Activated CD8-positive, alpha-beta T cell treated with anti-CD3 and anti-CD28 coated beads for 36 hours (primary cell): Measurements from ENCODE around the gene MMP23B. TPM values are rescaled to one million over a fixed set of nuclear protein-coding genes. Genes with fewer than 3 reads are reported as not detected.

ENCODE experiments used
- ATAC-seq: fragments of 200-7000 bp; cut with Tn5 transposase; one replicate; pipeline ENCODE4 v1.10.0; 2021; ENCODE audit warnings: mild to moderate bottlenecking, moderate library complexity
- CTCF ChIA-PET: fragments of 350-600 bp; sonication (Branson Sonifier 250); formaldehyde crosslinking; loops from one replicate; lab custom pipeline; 2021; ENCODE audit warnings: antibody characterized with exemption; lab: Charles Lee
- POLR2A ChIA-PET: fragments of 350-600 bp; sonication (Branson Sonifier 250); formaldehyde crosslinking; loops from one replicate; lab custom pipeline; 2021; ENCODE audit warnings: antibody characterized with exemption; lab: Charles Lee
- DNase-seq: peaks from one replicate; pipeline ENCODE4 v3.0.0-alpha.2; 2020
- H3K27ac Mint-ChIP-seq: one replicate; pipeline ENCODE4 v1.8.0; 2021; ENCODE audit warnings: mild to moderate bottlenecking, mixed read lengths
- H3K27me3 Mint-ChIP-seq: one replicate; pipeline ENCODE4 v1.8.0; 2021; ENCODE audit warnings: mixed read lengths
- H3K36me3 Mint-ChIP-seq: one replicate; pipeline ENCODE4 v1.8.0; 2021; ENCODE audit warnings: low read depth, mixed read lengths
- H3K4me1 Mint-ChIP-seq: one replicate; pipeline ENCODE4 v1.8.0; 2021; ENCODE audit warnings: low read depth, mixed read lengths
- H3K4me3 Mint-ChIP-seq: one replicate; pipeline ENCODE4 v1.8.0; 2021; ENCODE audit warnings: mild to moderate bottlenecking, moderate library complexity, mixed read lengths
- H3K9me3 Mint-ChIP-seq: one replicate; pipeline ENCODE4 v1.8.0; 2021; ENCODE audit warnings: mixed read lengths
- CTCF ChIP-seq: fragments of 200-600 bp; IDR thresholded peaks from one replicate; pipeline ENCODE4 v1.8.0; 2022; ENCODE audit warnings: antibody characterized with exemption, mild to moderate bottlenecking
- intact Hi-C: fragments of 100-400 bp; cut with micrococcal nuclease; formaldehyde crosslinking; loops from one replicate; pipeline ENCODE4 v1.10.0; 2022
- total RNA-seq, 2 experiments: library from RNA; stranded (reverse); gene quantifications; one replicate each; pipeline ENCODE4 v1.2.3, GENCODE V29; 2021

MMP23B gene
- total RNA-seq, 2 experiments from 2014 or later: 3.3 to 4.0 TPM

GRCh38 chr1:1603671-1604373 is 28.2 kb upstream of the MMP23B start:
- ATAC-seq (no peak), DNase-seq (no peak)
- no peak for TF ChIP-seq CTCF
- Mint-ChIP-seq H3K27ac (no peak overlapping the region), H3K9me3 (no peaks in the 10 kb centered on the region), H3K4me1 (peaks cover 17% of the 10 kb centered on the region), H3K36me3 (no peaks in the 10 kb centered on the region), H3K4me3 (no peak overlapping the region), H3K27me3 (peaks cover 5% of the 10 kb centered on the region)
- POLR2A ChIA-PET: interaction anchor here (1.8 to 3.0 kb wide), 2 partner anchors 10 to 26 kb away, joined by 4 to 13 read pairs; no protein-coding TSS in a partner anchor
- intact Hi-C loops: no loop called here
- CTCF ChIA-PET: no interaction called here

- ChIA-PET CTCF (no interaction called here), POLR2A (interaction anchor here (1.8 to 3.0 kb wide), 2 partner anchors 9 to 25 kb away, joined by 4 to 13 read pairs; no protein-coding TSS in a partner anchor)
- no peak for TF ChIP-seq CTCF
- no peaks in the 10 kb centered on the region for H3K9me3 Mint-ChIP-seq
- H3K27me3 Mint-ChIP-seq: no peaks in the 10 kb centered on the region
- peak overlapping the region; percentile 52 for H3K27ac Mint-ChIP-seq
- ATAC-seq: no peak
- no peak overlapping the region for H3K4me3 Mint-ChIP-seq
- no peak for DNase-seq
- no peaks in the 10 kb centered on the region for H3K36me3 Mint-ChIP-seq
- intact Hi-C loops: no loop called here
- H3K4me1 Mint-ChIP-seq: peaks cover 13% of the 10 kb centered on the region
Observed at GRCh38 chr1:1604374-1605033, 27.5 kb upstream of the MMP23B start.

- no peak for DNase-seq
- ChIA-PET CTCF (no interaction called here), POLR2A (interaction anchor here (1.8 kb wide), 1 partner anchor 24 kb away, joined by 4 read pairs; no protein-coding TSS in a partner anchor)
- Mint-ChIP-seq H3K27me3 (no peaks in the 10 kb centered on the region), H3K4me3 (no peak overlapping the region), H3K9me3 (no peaks in the 10 kb centered on the region), H3K36me3 (no peaks in the 10 kb centered on the region), H3K4me1 (peaks cover 13% of the 10 kb centered on the region), H3K27ac (no peak overlapping the region)
- no peak for TF ChIP-seq CTCF
- intact Hi-C loops: no loop called here
- ATAC-seq: no peak
Observed at GRCh38 chr1:1605034-1605591, 26.9 kb upstream of the MMP23B start.

- ATAC-seq (no peak), DNase-seq (no peak)
- ChIA-PET POLR2A (no interaction called here), CTCF (no interaction called here)
- TF ChIP-seq CTCF: no peak
- H3K27me3 Mint-ChIP-seq: no peaks in the 10 kb centered on the region
- no peak overlapping the region for H3K4me3 Mint-ChIP-seq
- H3K4me1 Mint-ChIP-seq: peaks cover 13% of the 10 kb centered on the region
- H3K27ac Mint-ChIP-seq: no peak overlapping the region
- H3K9me3 Mint-ChIP-seq: no peaks in the 10 kb centered on the region
- intact Hi-C loops: no loop called here
- H3K36me3 Mint-ChIP-seq: no peaks in the 10 kb centered on the region
Observed at GRCh38 chr1:1605724-1606123, 26.2 kb upstream of the MMP23B start.
